Mucosa of rectum (tissue), 2 donors: ENCODE data around the gene HOXD8.

Source experiments
- H3K27ac ChIP-seq, 2 donors: one replicate each; pipeline ENCODE4 v1.7.0; 2013; ENCODE audit warnings: inconsistent platforms in 2 of 2, low read depth in 2 of 2, low read length in 2 of 2
- H3K27me3 ChIP-seq, 2 donors: one replicate each; pipeline ENCODE4 v1.7.0; 2013; ENCODE audit warnings: low read length in 2 of 2; ENCODE audit not compliant: control insufficient read depth in 2 of 2, insufficient read depth in 2 of 2
- H3K36me3 ChIP-seq, 2 donors: one replicate each; pipeline ENCODE4 v1.7.0; 2013; ENCODE audit warnings: low read length in 2 of 2; ENCODE audit not compliant: control insufficient read depth in 2 of 2, insufficient read depth in 2 of 2
- H3K4me1 ChIP-seq, 2 donors: one replicate each; pipeline ENCODE4 v1.7.0; 2013; ENCODE audit warnings: low read length in 2 of 2, mild to moderate bottlenecking in 1 of 2; ENCODE audit not compliant: control insufficient read depth in 2 of 2, insufficient read depth in 2 of 2
- H3K4me3 ChIP-seq, 2 donors: one replicate each; pipeline ENCODE4 v1.7.0; 2013; ENCODE audit warnings: low read length in 2 of 2
- H3K9ac ChIP-seq, 2 donors: one replicate each; pipeline ENCODE4 v1.7.0; 2013; ENCODE audit warnings: low read length in 2 of 2, low read depth in 1 of 2, mild to moderate bottlenecking in 1 of 2
- H3K9me3 ChIP-seq, 2 donors: one replicate each; pipeline ENCODE4 v1.7.0; 2013; ENCODE audit warnings: low read length in 2 of 2; ENCODE audit not compliant: control insufficient read depth in 2 of 2
- donor health status: healthy.
- donor health status: Normal muscosa, but diverticular disease.

The HOXD8 gene

GRCh38 chr2:176110415-176111308 lies 18.8 kb upstream of the HOXD8 start:
- Histone ChIP-seq H3K27ac (no peak overlapping the region), H3K9me3 (no peaks in the 10 kb centered on the region), H3K27me3 (peaks cover 66 to 83% of the 10 kb centered on the region in 2 donors), H3K4me3 (no peak overlapping the region), H3K4me1 (peaks cover 0 to 5% of the 10 kb centered on the region in 2 donors), H3K9ac (no peak overlapping the region), H3K36me3 (no peaks in the 10 kb centered on the region)

GRCh38 chr2:176111309-176111663 lies 18.2 kb upstream of the HOXD8 start:
- no peak overlapping the region for H3K4me3 ChIP-seq
- no peak overlapping the region for H3K9ac ChIP-seq
- peaks cover 66 to 83% of the 10 kb centered on the region in 2 donors for H3K27me3 ChIP-seq
- H3K4me1 ChIP-seq = peaks cover 0 to 5% of the 10 kb centered on the region in 2 donors
- no peaks in the 10 kb centered on the region for H3K36me3 ChIP-seq
- no peak overlapping the region for H3K27ac ChIP-seq
- no peaks in the 10 kb centered on the region for H3K9me3 ChIP-seq

GRCh38 chr2:176111846-176112374 lies 17.6 kb upstream of the HOXD8 start:
- Histone ChIP-seq H3K36me3 (no peaks in the 10 kb centered on the region), H3K9me3 (no peaks in the 10 kb centered on the region), H3K27ac (no peak overlapping the region), H3K27me3 (peaks cover 72 to 85% of the 10 kb centered on the region in 2 donors), H3K4me3 (no peak overlapping the region), H3K4me1 (peaks cover 0 to 5% of the 10 kb centered on the region in 2 donors), H3K9ac (no peak overlapping the region)

GRCh38 chr2:176112375-176113302 lies 16.9 kb upstream of the HOXD8 start:
- peaks cover 0 to 2% of the 10 kb centered on the region in 2 donors for H3K4me1 ChIP-seq

GRCh38 chr2:176114120-176114929 lies 15.2 kb upstream of the HOXD8 start:
- Histone ChIP-seq H3K36me3 (no peaks in the 10 kb centered on the region), H3K9me3 (no peaks in the 10 kb centered on the region), H3K4me1 (peaks cover 0 to 2% of the 10 kb centered on the region in 2 donors), H3K9ac (no peak overlapping the region), H3K27ac (no peak overlapping the region), H3K4me3 (no peak overlapping the region), H3K27me3 (peaks cover 82 to 87% of the 10 kb centered on the region in 2 donors)

More at GRCh38 chr2:176112375-176113302, 16.9 kb upstream of the HOXD8 start:
- Histone ChIP-seq H3K9me3 (no peaks in the 10 kb centered on the region), H3K9ac (no peak overlapping the region), H3K36me3 (no peaks in the 10 kb centered on the region), H3K4me3 (no peak overlapping the region), H3K27ac (no peak overlapping the region), H3K27me3 (peaks cover 75 to 84% of the 10 kb centered on the region in 2 donors)

GRCh38 chr2:176114930-176115625 lies 14.4 kb upstream of the HOXD8 start:
- peaks cover 0 to 2% of the 10 kb centered on the region in 2 donors for H3K4me1 ChIP-seq
- H3K9me3 ChIP-seq = no peaks in the 10 kb centered on the region
- no peak overlapping the region for H3K4me3 ChIP-seq
- no peak overlapping the region for H3K27ac ChIP-seq
- H3K27me3 ChIP-seq = peaks cover 81 to 87% of the 10 kb centered on the region in 2 donors
- no peak overlapping the region for H3K9ac ChIP-seq
- H3K36me3 ChIP-seq = no peaks in the 10 kb centered on the region

- H3K27me3 ChIP-seq = peaks cover 80 to 86% of the 10 kb centered on the region in 2 donors
These were observed 13.4 kb upstream of the HOXD8 start, which contains the start of gene HOXD10 for GRCh38 chr2:176115883-176116813. TSS of gene HOXD10 (plus strand) at chr2:176116778. CDS start at chr2:176116834, 56 bp downstream.

GRCh38 chr2:176117162-176117822 lies 12.2 kb upstream of the HOXD8 start:
- no peak overlapping the region for H3K27ac ChIP-seq
- peaks cover 83 to 86% of the 10 kb centered on the region in 2 donors for H3K27me3 ChIP-seq
- H3K4me3 ChIP-seq = no peak overlapping the region
- H3K9me3 ChIP-seq = no peaks in the 10 kb centered on the region
- no peak overlapping the region for H3K9ac ChIP-seq
- no peaks in the 10 kb centered on the region for H3K4me1 ChIP-seq
- no peaks in the 10 kb centered on the region for H3K36me3 ChIP-seq

More at GRCh38 chr2:176115883-176116813, 13.4 kb upstream of the HOXD8 start, which contains the start of gene HOXD10:
- Histone ChIP-seq H3K4me1 (peaks cover 0 to 2% of the 10 kb centered on the region in 2 donors), H3K4me3 (peak within 1 kb of the TSS in 1 of 2 donors; percentile 11), H3K9ac (no peak within 1 kb of the TSS), H3K9me3 (no peaks in the 10 kb centered on the region), H3K27ac (no peak within 1 kb of the TSS), H3K36me3 (no peaks in the 10 kb centered on the region)
